ENCODE results near the gene UCP2. TPM values are rescaled to one million over a fixed set of nuclear protein-coding genes. Genes with fewer than 3 reads are reported as not detected.

Gene UCP2
- total and polyA plus RNA-seq, 9 of the 15 experiments (the other 6 are each of a cell fraction or from before 2014, with no cell fraction given): 19.2 to 216 (median 87.9) TPM

- TF ChIP-seq CREB5 (CRISPR knock-in tag; IDR thresholded peaks at IDR 0.05) (no peak), BCL6 (CRISPR knock-in tag; IDR thresholded peaks at IDR 0.05) (no peak), VEZF1 (CRISPR knock-in tag; IDR thresholded peaks at IDR 0.05) (no peak), ZBTB17 (CRISPR knock-in tag; IDR thresholded peaks at IDR 0.05) (no peak), FOS (IDR thresholded peaks at IDR 0.05; ENCODE audit: extremely low read depth, insufficient read length) (no peak), ZNF354B (CRISPR knock-in tag; IDR thresholded peaks at IDR 0.05) (no peak), CEBPZ (IDR thresholded peaks at IDR 0.05; ENCODE audit: borderline replicate concordance, low read depth, low read length) (no peak), CCNT2 (IDR thresholded peaks at IDR 0.05; ENCODE audit: borderline replicate concordance, extremely low read depth, insufficient read length, low read depth, low read length) (peak; percentile 75), NCOR1 (IDR thresholded peaks at IDR 0.05) (no peak), SETDB1 (IDR thresholded peaks at IDR 0.05; ENCODE audit: low read length) (no peak), ATF2 (CRISPR knock-in tag; IDR thresholded peaks at IDR 0.05) (no peak), EZH2 (IDR thresholded peaks at IDR 0.05; ENCODE audit: borderline replicate concordance, low read depth, low read length) (no peak), ZBTB26 (CRISPR knock-in tag; IDR thresholded peaks at IDR 0.05) (no peak), LCOR (CRISPR knock-in tag; IDR thresholded peaks at IDR 0.05) (no peak), U2AF2 (optimal IDR thresholded peaks at IDR 0.05; ENCODE audit: low read depth, low read length) (no peak), TRIM28 (IDR thresholded peaks at IDR 0.05) (no peak), ZNF561 (CRISPR knock-in tag; conservative IDR thresholded peaks at IDR 0.05) (no peak)
These were observed at the start of gene UCP2 (continued) for GRCh38 chr11:73982595-73982989.

All from K562 (cell line).